RWPE2 (cell line): ENCODE data around the gene SEC11A.

Experiments
- ATAC-seq: fragments of 200-7000 bp; cut with Tn5 transposase; 3 replicates; pipeline ENCODE4 v1.9.1; 2021; ENCODE audit warnings: low read depth
- DNase-seq: peaks from one replicate; pipeline ENCODE4 v3.0.0-alpha.2; 2020; ENCODE audit warnings: low spot score
- H3K27ac ChIP-seq: fragments of 450-650 bp; 2 replicates; pipeline ENCODE4 v1.5.1; 2017; ENCODE audit warnings: mild to moderate bottlenecking; ENCODE audit not compliant: poor library complexity, severe bottlenecking
- H3K27me3 ChIP-seq: fragments of 250-450 bp; sonication (Bioruptor Pico); 2 replicates; pipeline ENCODE4 v1.5.1; 2021; ENCODE audit warnings: mild to moderate bottlenecking, moderate library complexity; ENCODE audit not compliant: insufficient read depth, poor library complexity, severe bottlenecking
- H3K36me3 ChIP-seq: fragments of 250-450 bp; sonication (Bioruptor Pico); 2 replicates; pipeline ENCODE4 v1.5.1; 2020; ENCODE audit warnings: low read depth, mild to moderate bottlenecking, moderate library complexity
- H3K4me1 ChIP-seq: fragments of 250-450 bp; sonication (Bioruptor Pico); 2 replicates; pipeline ENCODE4 v1.5.1; 2021; ENCODE audit warnings: mild to moderate bottlenecking, moderate library complexity; ENCODE audit not compliant: insufficient read depth, poor library complexity, severe bottlenecking
- H3K4me3 ChIP-seq: fragments of 250-450 bp; sonication (Bioruptor Pico); 2 replicates; pipeline ENCODE4 v1.5.1; 2021; ENCODE audit warnings: mild to moderate bottlenecking, moderate library complexity; ENCODE audit not compliant: severe bottlenecking
- H3K9me3 ChIP-seq: fragments of 250-450 bp; sonication (Bioruptor Pico); 2 replicates; pipeline ENCODE4 v1.5.1; 2021; ENCODE audit warnings: mild to moderate bottlenecking, moderate library complexity; ENCODE audit not compliant: severe bottlenecking
- TF ChIP-seq, protein P1 (sequence below): fragments of 450-650 bp; IDR thresholded peaks from one replicate; pipeline ENCODE4 v1.5.1; 2017; ENCODE audit warnings: mild to moderate bottlenecking, moderate library complexity; ENCODE audit not compliant: poor library complexity, severe bottlenecking

Gene SEC11A

DNA sequence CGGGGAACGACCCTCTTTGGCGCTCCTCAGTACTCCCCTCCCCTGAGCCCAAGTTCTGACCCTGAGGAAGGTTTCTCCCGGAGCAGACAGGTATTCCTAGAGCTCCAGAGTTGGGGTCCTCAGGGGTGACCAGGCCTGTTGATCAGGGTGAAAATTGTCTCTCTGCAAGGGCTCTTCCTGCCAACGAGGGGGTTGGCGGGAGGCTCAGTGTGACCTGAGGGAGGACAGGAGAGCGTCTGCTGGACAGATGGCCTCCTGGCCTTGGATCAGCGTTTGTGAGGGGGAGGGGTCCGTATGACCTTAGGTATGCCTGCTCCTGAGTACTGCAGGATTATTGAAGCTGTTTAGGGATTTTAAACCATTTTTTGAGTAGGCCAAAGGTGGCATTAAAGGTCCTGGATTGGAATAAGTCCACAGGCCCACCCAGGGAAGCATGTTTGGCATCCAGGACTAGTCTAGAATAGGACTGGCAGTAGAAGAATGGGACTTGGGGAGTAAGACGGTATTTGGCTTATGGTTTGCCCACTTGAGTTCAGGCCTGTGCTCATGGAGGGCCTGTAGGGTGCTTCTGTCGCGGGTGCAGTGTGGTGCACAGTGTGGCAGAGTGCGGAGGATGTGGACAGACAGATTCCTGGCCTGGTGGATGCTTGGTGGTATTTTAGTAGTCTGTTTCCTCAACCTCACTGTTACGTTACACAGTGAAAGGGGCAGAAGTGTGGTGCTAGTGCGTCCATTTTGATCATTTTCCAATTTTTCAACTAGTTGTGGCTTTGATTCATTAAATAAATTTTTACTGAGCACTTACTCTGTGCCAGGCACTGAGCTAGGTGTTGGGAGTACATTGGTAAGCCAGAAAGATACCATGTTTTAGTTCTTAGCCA, 33.4 kb upstream of the SEC11A start:
- peaks cover 10% of the 10 kb centered on the region for H3K4me1 ChIP-seq
- ATAC-seq (peak; percentile 28), DNase-seq (no peak)

DNA sequence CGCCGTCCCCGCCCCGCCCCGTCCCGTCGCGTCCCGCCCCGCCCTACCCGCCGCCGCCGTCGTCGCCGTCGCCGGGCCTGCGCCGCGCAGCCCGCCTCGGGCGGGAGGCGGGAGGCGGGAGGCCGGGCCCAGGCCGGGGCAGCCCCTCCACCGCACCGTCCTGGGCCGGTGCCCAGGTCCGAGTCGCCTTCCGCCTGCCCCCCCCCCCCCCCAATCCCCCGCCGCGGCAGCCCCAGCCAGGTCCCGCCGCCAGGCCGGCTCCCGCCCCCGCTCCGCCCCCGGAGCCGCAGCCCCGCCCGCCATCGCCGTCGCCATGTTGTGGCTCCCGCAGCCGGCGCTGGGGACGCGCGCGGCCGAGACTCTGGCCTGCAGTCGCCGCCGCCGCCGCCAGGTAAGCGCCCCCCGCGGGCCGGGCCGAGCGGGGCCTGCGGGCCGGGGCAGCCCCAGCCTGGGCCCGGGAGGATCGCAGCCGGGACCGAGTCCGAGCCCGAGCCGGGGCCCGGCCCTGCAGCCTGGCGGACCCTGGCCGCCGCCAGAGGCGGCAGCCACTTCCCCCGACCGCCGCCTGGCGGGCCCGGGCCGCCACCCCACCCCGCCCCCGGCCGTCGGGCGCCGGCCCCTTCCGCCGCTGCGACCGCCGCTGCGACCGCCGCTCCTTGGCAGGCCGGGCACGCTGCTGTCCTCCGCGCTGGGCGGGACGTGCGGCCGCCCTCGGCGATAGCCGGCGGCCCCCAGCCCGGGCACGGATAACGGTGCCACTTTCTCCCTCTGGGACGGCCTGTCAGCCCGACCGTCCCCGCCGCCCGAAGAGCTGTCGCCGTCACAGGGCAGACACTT, 32.6 kb upstream of the SEC11A start, which contains the start of gene ZNF592:
Gene ZNF592 (plus strand): TSS at position 319 of the 837 bp plus-strand sequence. CDS start 34,084 bp downstream, outside the sequence.
- Histone ChIP-seq H3K4me1 (peaks cover 10% of the 10 kb centered on the region), H3K9me3 (no peaks in the 10 kb centered on the region), H3K4me3 (peak within 1 kb of the TSS; percentile 100), H3K36me3 (peaks cover 7% of the 10 kb centered on the region), H3K27me3 (no peaks in the 10 kb centered on the region), H3K27ac (peak within 1 kb of the TSS; percentile 87)
- DNase-seq (peak; percentile 80), ATAC-seq (peak; percentile 43)
- TF ChIP-seq, protein P1, sequence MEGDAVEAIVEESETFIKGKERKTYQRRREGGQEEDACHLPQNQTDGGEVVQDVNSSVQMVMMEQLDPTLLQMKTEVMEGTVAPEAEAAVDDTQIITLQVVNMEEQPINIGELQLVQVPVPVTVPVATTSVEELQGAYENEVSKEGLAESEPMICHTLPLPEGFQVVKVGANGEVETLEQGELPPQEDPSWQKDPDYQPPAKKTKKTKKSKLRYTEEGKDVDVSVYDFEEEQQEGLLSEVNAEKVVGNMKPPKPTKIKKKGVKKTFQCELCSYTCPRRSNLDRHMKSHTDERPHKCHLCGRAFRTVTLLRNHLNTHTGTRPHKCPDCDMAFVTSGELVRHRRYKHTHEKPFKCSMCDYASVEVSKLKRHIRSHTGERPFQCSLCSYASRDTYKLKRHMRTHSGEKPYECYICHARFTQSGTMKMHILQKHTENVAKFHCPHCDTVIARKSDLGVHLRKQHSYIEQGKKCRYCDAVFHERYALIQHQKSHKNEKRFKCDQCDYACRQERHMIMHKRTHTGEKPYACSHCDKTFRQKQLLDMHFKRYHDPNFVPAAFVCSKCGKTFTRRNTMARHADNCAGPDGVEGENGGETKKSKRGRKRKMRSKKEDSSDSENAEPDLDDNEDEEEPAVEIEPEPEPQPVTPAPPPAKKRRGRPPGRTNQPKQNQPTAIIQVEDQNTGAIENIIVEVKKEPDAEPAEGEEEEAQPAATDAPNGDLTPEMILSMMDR, result peak; percentile 79

More for the DNA sequence above, 33.4 kb upstream of the SEC11A start:
- Histone ChIP-seq H3K36me3 (peaks cover 15% of the 10 kb centered on the region), H3K27me3 (no peaks in the 10 kb centered on the region), H3K4me3 (peak overlapping the region; percentile 100), H3K9me3 (no peaks in the 10 kb centered on the region), H3K27ac (peak overlapping the region; percentile 87)
- TF ChIP-seq, protein P1, result no peak

DNA sequence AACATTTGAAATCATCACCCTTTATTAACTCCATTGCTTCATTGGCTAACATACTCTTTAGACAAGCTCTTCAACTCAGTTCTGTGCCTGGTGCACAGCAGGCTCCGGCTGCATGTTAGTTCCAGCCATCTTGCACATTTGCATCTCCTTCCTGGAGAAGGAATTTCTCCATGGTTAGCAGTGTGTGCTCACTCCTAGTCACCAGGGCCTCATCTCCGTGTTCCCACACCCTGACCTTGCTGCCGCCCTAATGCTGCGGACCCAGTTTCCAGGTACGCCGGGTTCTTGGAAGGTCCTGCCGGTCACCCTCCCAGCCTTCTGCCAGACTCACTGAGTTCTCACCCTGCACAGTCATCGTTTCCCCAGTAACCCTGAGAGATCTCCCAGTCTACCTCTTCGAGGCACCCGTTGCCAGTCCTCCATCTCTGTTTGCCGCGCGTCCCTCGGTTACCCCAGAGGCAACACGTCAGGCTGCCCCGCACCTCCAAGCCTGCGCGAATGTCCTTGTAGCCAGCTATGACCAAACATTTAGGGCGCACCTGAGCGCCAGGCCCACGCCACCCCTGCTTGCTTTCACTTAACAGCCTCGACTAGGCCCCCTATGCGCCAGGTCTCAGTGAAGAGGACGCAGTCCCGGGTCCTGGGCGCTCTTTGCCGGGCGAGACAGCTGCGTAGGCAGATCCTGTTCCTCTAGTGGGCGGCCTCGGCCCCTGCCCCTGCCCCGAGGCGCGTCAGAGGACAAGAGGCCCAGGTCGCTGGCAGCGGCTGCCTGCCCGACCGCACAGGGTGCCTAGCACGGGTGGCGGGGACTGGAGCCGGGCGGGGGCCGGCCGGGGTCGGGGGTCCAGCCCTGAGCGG, 31.7 kb upstream of the SEC11A start:
- H3K4me1 ChIP-seq, result peaks cover 10% of the 10 kb centered on the region
- peak; percentile 74 for ATAC-seq
- no peaks in the 10 kb centered on the region for H3K9me3 ChIP-seq
- H3K27me3 ChIP-seq, result no peaks in the 10 kb centered on the region
- peak; percentile 84 for DNase-seq
- no peaks in the 10 kb centered on the region for H3K36me3 ChIP-seq
- H3K27ac ChIP-seq, result peak overlapping the region; percentile 87
- TF ChIP-seq, protein P1, result no peak
- peak overlapping the region; percentile 100 for H3K4me3 ChIP-seq

DNA sequence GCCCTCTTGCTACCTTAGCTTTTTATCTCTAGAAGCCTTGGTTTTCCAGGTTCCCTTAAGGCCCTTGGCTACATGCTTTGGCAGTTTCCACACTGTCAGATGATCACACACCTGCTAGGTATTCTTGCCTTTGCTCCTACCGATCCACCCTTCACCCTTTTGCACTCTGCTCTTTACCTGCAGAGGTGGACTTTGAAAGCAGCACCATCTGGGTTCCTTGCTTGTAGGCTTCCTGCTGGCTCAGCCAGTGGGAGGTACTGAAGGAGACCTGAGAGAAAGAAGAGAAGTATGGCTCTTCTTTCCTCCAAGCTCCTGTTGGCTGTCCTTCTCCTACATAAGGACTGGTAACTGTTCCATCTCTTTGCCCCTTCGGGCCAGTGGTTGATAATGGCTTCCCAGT, 25.2 kb upstream of the SEC11A start:
- H3K9me3 ChIP-seq, result no peaks in the 10 kb centered on the region
- no peaks in the 10 kb centered on the region for H3K27me3 ChIP-seq
- no peak overlapping the region for H3K27ac ChIP-seq
- no peaks in the 10 kb centered on the region for H3K4me1 ChIP-seq
- H3K4me3 ChIP-seq, result no peak overlapping the region
- H3K36me3 ChIP-seq, result no peaks in the 10 kb centered on the region
- TF ChIP-seq, protein P1, result no peak
- DNase-seq (no peak), ATAC-seq (peak; percentile 41)
